Amniotic stem cell (primary cell): Measurements from ENCODE around the gene VPS26A.
A peak's percentile ranks its signal among the peaks of the same experiment; 100 is the strongest.

Source experiments
- DNase-seq: peaks from one replicate; lab custom pipeline; 2025; lab: John Stamatoyannopoulos, UW

The VPS26A gene

GRCh38 chr10:69179089-69179742, 55.2 kb downstream of the VPS26A start:
- no peak for DNase-seq

GRCh38 chr10:69179743-69180524, 56.0 kb downstream of the VPS26A start, which contains the start of gene SUPV3L1:
SUPV3L1 (plus strand) TSS chr10:69180234; CDS start chr10:69180292, 58 bp downstream.
- peak; percentile 95 for DNase-seq

- DNase-seq: no peak
These were observed 56.7 kb downstream of the VPS26A start for GRCh38 chr10:69180525-69181204.

GRCh38 chr10:69181433-69181832, 57.5 kb downstream of the VPS26A start:
- DNase-seq: no peak

- DNase-seq: no peak
These were observed 58.0 kb downstream of the VPS26A start for GRCh38 chr10:69182005-69182404.

- no peak for DNase-seq
These were observed 62.5 kb downstream of the VPS26A start for GRCh38 chr10:69186524-69186923.

GRCh38 chr10:69201045-69201444, 77.1 kb downstream of the VPS26A start:
- no peak for DNase-seq

GRCh38 chr10:69202332-69202731, 78.4 kb downstream of the VPS26A start:
- DNase-seq: no peak

GRCh38 chr10:69208761-69209160, 84.8 kb downstream of the VPS26A start:
- no peak for DNase-seq

- no peak for DNase-seq
These were observed 86.0 kb downstream of the VPS26A start for GRCh38 chr10:69209787-69210484.

- DNase-seq: no peak
These were observed 87.1 kb downstream of the VPS26A start for GRCh38 chr10:69211104-69211503.

- DNase-seq: no peak
These were observed 87.5 kb downstream of the VPS26A start for GRCh38 chr10:69211524-69211923.

- DNase-seq: no peak
These were observed 89.8 kb downstream of the VPS26A start for GRCh38 chr10:69213591-69214311.

GRCh38 chr10:69214666-69215131, 90.7 kb downstream of the VPS26A start:
- no peak for DNase-seq

- DNase-seq: no peak
These were observed 91.6 kb downstream of the VPS26A start for GRCh38 chr10:69215405-69216171.

- no peak for DNase-seq
These were observed 92.7 kb downstream of the VPS26A start for GRCh38 chr10:69216577-69217118.

GRCh38 chr10:69217119-69217754, 93.3 kb downstream of the VPS26A start:
- no peak for DNase-seq

- DNase-seq: no peak
These were observed 94.9 kb downstream of the VPS26A start for GRCh38 chr10:69218831-69219230.

GRCh38 chr10:69220041-69220451, 96.1 kb downstream of the VPS26A start, which contains the start of gene HKDC1:
HKDC1 (plus strand) TSS chr10:69220332; CDS start chr10:69220436, 104 bp downstream.
- DNase-seq: no peak

GRCh38 chr10:69220507-69220906, 96.5 kb downstream of the VPS26A start:
- DNase-seq: no peak
